Measurements from ENCODE around the gene EXOC3L4.
A peak's percentile ranks its signal among the peaks of the same experiment; 100 is the strongest.

The EXOC3L4 gene

GRCh38 chr14:103068351-103069073, 26.0 kb upstream of the EXOC3L4 start:
- no peak for TF ChIP-seq POU2F2 (IDR thresholded peaks at IDR 0.05; ENCODE audit: low read depth, low read length)
- TF ChIP-seq PAX5 (IDR thresholded peaks at IDR 0.05; ENCODE audit: insufficient read depth, low read length, severe bottlenecking) = no peak
- no peak for TF ChIP-seq POLR2AphosphoS5 (IDR thresholded peaks at IDR 0.05; ENCODE audit: low read depth, low read length)
- TF ChIP-seq SPI1 (IDR thresholded peaks at IDR 0.05; ENCODE audit: low read depth, low read length) = no peak
- TF ChIP-seq TAF1 (IDR thresholded peaks at IDR 0.05; ENCODE audit: low read depth, low read length) = no peak
- TF ChIP-seq POLR2A (IDR thresholded peaks at IDR 0.05; ENCODE audit: low read depth, low read length) = no peak
- FAIRE-seq (no peak), DNase-seq (ENCODE audit: insufficient read length, low spot score) (no peak)

GRCh38 chr14:103070263-103070885, 24.2 kb upstream of the EXOC3L4 start:
- TF ChIP-seq TAF1 (IDR thresholded peaks at IDR 0.05; ENCODE audit: low read depth, low read length) (no peak), POU2F2 (IDR thresholded peaks at IDR 0.05; ENCODE audit: low read depth, low read length) (no peak), SPI1 (IDR thresholded peaks at IDR 0.05; ENCODE audit: low read depth, low read length) (no peak), PAX5 (IDR thresholded peaks at IDR 0.05; ENCODE audit: insufficient read depth, low read length, severe bottlenecking) (no peak), POLR2AphosphoS5 (IDR thresholded peaks at IDR 0.05; ENCODE audit: low read depth, low read length) (no peak), POLR2A (IDR thresholded peaks at IDR 0.05; ENCODE audit: low read depth, low read length) (no peak)
- no peak for DNase-seq (ENCODE audit: insufficient read length, low spot score)
- no peak for FAIRE-seq

GRCh38 chr14:103070971-103071542, 23.5 kb upstream of the EXOC3L4 start:
- DNase-seq (ENCODE audit: insufficient read length, low spot score) (no peak), FAIRE-seq (no peak)
- no peak for TF ChIP-seq TAF1 (IDR thresholded peaks at IDR 0.05; ENCODE audit: low read depth, low read length)
- TF ChIP-seq SPI1 (IDR thresholded peaks at IDR 0.05; ENCODE audit: low read depth, low read length) = no peak
- no peak for TF ChIP-seq POU2F2 (IDR thresholded peaks at IDR 0.05; ENCODE audit: low read depth, low read length)
- TF ChIP-seq POLR2AphosphoS5 (IDR thresholded peaks at IDR 0.05; ENCODE audit: low read depth, low read length) = no peak
- TF ChIP-seq POLR2A (IDR thresholded peaks at IDR 0.05; ENCODE audit: low read depth, low read length) = no peak
- TF ChIP-seq PAX5 (IDR thresholded peaks at IDR 0.05; ENCODE audit: insufficient read depth, low read length, severe bottlenecking) = no peak

GRCh38 chr14:103071544-103072251, 22.8 kb upstream of the EXOC3L4 start:
- no peak for TF ChIP-seq PAX5 (IDR thresholded peaks at IDR 0.05; ENCODE audit: insufficient read depth, low read length, severe bottlenecking)
- TF ChIP-seq TAF1 (IDR thresholded peaks at IDR 0.05; ENCODE audit: low read depth, low read length) = no peak
- TF ChIP-seq POLR2A (IDR thresholded peaks at IDR 0.05; ENCODE audit: low read depth, low read length) = no peak
- no peak for TF ChIP-seq SPI1 (IDR thresholded peaks at IDR 0.05; ENCODE audit: low read depth, low read length)
- no peak for TF ChIP-seq POU2F2 (IDR thresholded peaks at IDR 0.05; ENCODE audit: low read depth, low read length)
- FAIRE-seq (no peak), DNase-seq (ENCODE audit: insufficient read length, low spot score) (no peak)

- FAIRE-seq = no peak
- TF ChIP-seq SPI1 (IDR thresholded peaks at IDR 0.05; ENCODE audit: low read depth, low read length) = no peak
- TF ChIP-seq TAF1 (IDR thresholded peaks at IDR 0.05; ENCODE audit: low read depth, low read length) = no peak
- TF ChIP-seq POLR2A (IDR thresholded peaks at IDR 0.05; ENCODE audit: low read depth, low read length) = no peak
- TF ChIP-seq PAX5 (IDR thresholded peaks at IDR 0.05; ENCODE audit: insufficient read depth, low read length, severe bottlenecking) = no peak
- no peak for TF ChIP-seq POLR2AphosphoS5 (IDR thresholded peaks at IDR 0.05; ENCODE audit: low read depth, low read length)
- DNase-seq (ENCODE audit: insufficient read length, low spot score) = no peak
Measured at GRCh38 chr14:103072595-103073366, 21.7 kb upstream of the EXOC3L4 start.

- TF ChIP-seq PAX5 (IDR thresholded peaks at IDR 0.05; ENCODE audit: insufficient read depth, low read length, severe bottlenecking) = no peak
- TF ChIP-seq SPI1 (IDR thresholded peaks at IDR 0.05; ENCODE audit: low read depth, low read length) = no peak
- TF ChIP-seq POLR2A (IDR thresholded peaks at IDR 0.05; ENCODE audit: low read depth, low read length) = no peak
- no peak for TF ChIP-seq TAF1 (IDR thresholded peaks at IDR 0.05; ENCODE audit: low read depth, low read length)
- no peak for TF ChIP-seq POU2F2 (IDR thresholded peaks at IDR 0.05; ENCODE audit: low read depth, low read length)
- no peak for TF ChIP-seq POLR2AphosphoS5 (IDR thresholded peaks at IDR 0.05; ENCODE audit: low read depth, low read length)
- DNase-seq (ENCODE audit: insufficient read length, low spot score) = no peak
- FAIRE-seq = peak; percentile 54
Measured at GRCh38 chr14:103073367-103073875, 21.1 kb upstream of the EXOC3L4 start.

GRCh38 chr14:103073876-103074728, 20.4 kb upstream of the EXOC3L4 start:
- DNase-seq (ENCODE audit: insufficient read length, low spot score) (no peak), FAIRE-seq (peak; percentile 41)
- TF ChIP-seq PAX5 (IDR thresholded peaks at IDR 0.05; ENCODE audit: insufficient read depth, low read length, severe bottlenecking) (peak; percentile 80), TAF1 (IDR thresholded peaks at IDR 0.05; ENCODE audit: low read depth, low read length) (no peak)
